H1 (cell line): Measurements from ENCODE around the gene OSGEPL1. TPM values are rescaled to one million over a fixed set of nuclear protein-coding genes. Genes with fewer than 3 reads are reported as not detected.

Experiments
- polyA plus RNA-seq, 7 experiments: library from polyadenylated mRNA; depleted of rRNA in 3 of 7; stranded (reverse) in 5 of 7; unstranded in 2 of 7; fragments of >200 nt in 5 of 7; fragments of 200-250 nt in 2 of 7; gene quantifications; 1 replicate in 5 of 7; 2 replicates in 1 of 7; 4 replicates in 1 of 7; pipeline versions ENCODE4 v1.2.1 to v1.2.3, GENCODE V29; 2011 to 2013; ENCODE audit warnings: missing spikeins in 2 of 7, mixed read lengths in 2 of 7
- total RNA-seq: library from RNA; stranded (reverse); fragmentation: NEBNext Ultra II Directional; extraction: Animal tissue kit (Norgen Biotek cat#: 25700); gene quantifications from 2 replicates; pipeline ENCODE4 v1.2.1, GENCODE V29; 2021

Gene OSGEPL1
- total and polyA plus RNA-seq, 2 of the 8 experiments (the other 6 are each of a cell fraction or from before 2014, with no cell fraction given): 7.1 to 15.7 TPM

Other genes starting within 250 kb of the OSGEPL1 start
- not detected in 2 replicates for gene SLC40A1, start 182.0 kb downstream of the OSGEPL1 start, total RNA-seq
- 0.03 TPM in 1 of 2 replicates, not detected in the other for gene SLC40A1, start 182.0 kb downstream of the OSGEPL1 start, polyA plus RNA-seq (2011; rRNA removed)
- gene ASNSD1, start 101.3 kb downstream of the OSGEPL1 start, total RNA-seq: 37.7 and 44.8 TPM in 2 replicates
- 7.1 and 14.1 TPM in 2 replicates for gene ASNSD1, start 101.3 kb downstream of the OSGEPL1 start, polyA plus RNA-seq (2011; rRNA removed)
- 1.5 and 1.7 TPM in 2 replicates for gene ANKAR, start 88.1 kb downstream of the OSGEPL1 start, total RNA-seq
- gene ANKAR, start 88.1 kb downstream of the OSGEPL1 start, polyA plus RNA-seq (2011; rRNA removed): 0.47 and 0.56 TPM in 2 replicates
- gene ORMDL1, start 21.5 kb upstream of the OSGEPL1 start, total RNA-seq: 51.6 and 58.1 TPM in 2 replicates
- 20.3 and 34.9 TPM in 2 replicates for gene ORMDL1, start 21.5 kb upstream of the OSGEPL1 start, polyA plus RNA-seq (2011; rRNA removed)
- 59.3 and 59.7 TPM in 2 replicates for gene PMS1, start 21.7 kb upstream of the OSGEPL1 start, total RNA-seq
- gene PMS1, start 21.7 kb upstream of the OSGEPL1 start, polyA plus RNA-seq (2011; rRNA removed): 10.1 and 13.1 TPM in 2 replicates